ENCODE results near the gene TMCO6.
"Not testable (repeated sequence)": the region's sequence is repeated elsewhere in the genome, so short reads cannot be mapped to it uniquely, and the experiment has no call there.

DNA sequence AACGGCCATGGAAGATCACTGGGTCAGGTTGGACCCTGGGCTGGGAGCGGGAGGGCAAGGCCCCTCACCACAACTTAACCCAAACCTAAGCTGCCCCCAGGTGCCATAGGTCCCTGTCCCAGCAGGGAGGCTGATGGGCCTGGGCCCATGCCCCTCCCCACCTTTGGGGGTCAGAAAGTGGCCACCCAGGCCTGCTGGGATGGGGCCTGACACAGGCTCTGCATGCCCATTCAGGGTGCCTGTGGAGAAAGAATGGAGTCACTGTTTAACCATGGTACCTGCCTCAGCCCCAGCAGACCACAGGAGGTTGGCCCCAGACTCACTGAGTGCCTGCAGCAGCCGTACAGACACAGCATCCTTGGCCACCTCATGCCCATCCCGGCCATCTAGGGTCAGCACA, 31.8 kb downstream of the TMCO6 start:
- TF ChIP-seq, protein P1, sequence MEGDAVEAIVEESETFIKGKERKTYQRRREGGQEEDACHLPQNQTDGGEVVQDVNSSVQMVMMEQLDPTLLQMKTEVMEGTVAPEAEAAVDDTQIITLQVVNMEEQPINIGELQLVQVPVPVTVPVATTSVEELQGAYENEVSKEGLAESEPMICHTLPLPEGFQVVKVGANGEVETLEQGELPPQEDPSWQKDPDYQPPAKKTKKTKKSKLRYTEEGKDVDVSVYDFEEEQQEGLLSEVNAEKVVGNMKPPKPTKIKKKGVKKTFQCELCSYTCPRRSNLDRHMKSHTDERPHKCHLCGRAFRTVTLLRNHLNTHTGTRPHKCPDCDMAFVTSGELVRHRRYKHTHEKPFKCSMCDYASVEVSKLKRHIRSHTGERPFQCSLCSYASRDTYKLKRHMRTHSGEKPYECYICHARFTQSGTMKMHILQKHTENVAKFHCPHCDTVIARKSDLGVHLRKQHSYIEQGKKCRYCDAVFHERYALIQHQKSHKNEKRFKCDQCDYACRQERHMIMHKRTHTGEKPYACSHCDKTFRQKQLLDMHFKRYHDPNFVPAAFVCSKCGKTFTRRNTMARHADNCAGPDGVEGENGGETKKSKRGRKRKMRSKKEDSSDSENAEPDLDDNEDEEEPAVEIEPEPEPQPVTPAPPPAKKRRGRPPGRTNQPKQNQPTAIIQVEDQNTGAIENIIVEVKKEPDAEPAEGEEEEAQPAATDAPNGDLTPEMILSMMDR (IDR thresholded peaks at IDR 0.05; ENCODE audit: control extremely low read depth in 1 of 3, insufficient read depth in 1 of 3, low read depth in 1 of 3, low read length in 3 of 3): not testable (repeated sequence)
- not testable (repeated sequence) for TF ChIP-seq YY1 (IDR thresholded peaks at IDR 0.05; ENCODE audit: low read depth, low read length); POLR2A (IDR thresholded peaks at IDR 0.05; ENCODE audit: control extremely low read depth in 1 of 2, low read depth in 2 of 2, low read length in 2 of 2); SAP30 (IDR thresholded peaks at IDR 0.05; ENCODE audit: insufficient read depth, insufficient replicate concordance, low read length); CEBPB (IDR thresholded peaks at IDR 0.05; ENCODE audit: low read depth, low read length); GABPA (IDR thresholded peaks at IDR 0.05; ENCODE audit: borderline replicate concordance, insufficient read depth, low read length); EP300 (IDR thresholded peaks at IDR 0.05; ENCODE audit: borderline replicate concordance in 1 of 2, low read depth in 2 of 2, low read length in 2 of 2); SIN3A (conservative IDR thresholded peaks at IDR 0.05 in 1 of 2, IDR thresholded peaks at IDR 0.05 in 1 of 2; ENCODE audit: low read depth in 1 of 2, low read length in 2 of 2); JUND (IDR thresholded peaks at IDR 0.05; ENCODE audit: low read length); RNF2 (IDR thresholded peaks at IDR 0.05; ENCODE audit: borderline replicate concordance, low read depth, low read length, missing control alignments, poor library complexity, severe bottlenecking); POU5F1 (IDR thresholded peaks at IDR 0.05; ENCODE audit: low read depth, low read length); EZH2 (IDR thresholded peaks at IDR 0.05; ENCODE audit: low read depth, low read length, severe bottlenecking)

Measured in H1 (cell line).